Activated T-cell treated with anti-CD3 and anti-CD28 coated beads, Interleukin-2, amount 50 U/mL, for 1 hour (primary cell): ENCODE measurements around the gene RNU6-1.

Experiments
- DNase-seq: peaks from one replicate; pipeline ENCODE4 v3.0.0-alpha.2; 2020

The RNU6-1 gene

DNA sequence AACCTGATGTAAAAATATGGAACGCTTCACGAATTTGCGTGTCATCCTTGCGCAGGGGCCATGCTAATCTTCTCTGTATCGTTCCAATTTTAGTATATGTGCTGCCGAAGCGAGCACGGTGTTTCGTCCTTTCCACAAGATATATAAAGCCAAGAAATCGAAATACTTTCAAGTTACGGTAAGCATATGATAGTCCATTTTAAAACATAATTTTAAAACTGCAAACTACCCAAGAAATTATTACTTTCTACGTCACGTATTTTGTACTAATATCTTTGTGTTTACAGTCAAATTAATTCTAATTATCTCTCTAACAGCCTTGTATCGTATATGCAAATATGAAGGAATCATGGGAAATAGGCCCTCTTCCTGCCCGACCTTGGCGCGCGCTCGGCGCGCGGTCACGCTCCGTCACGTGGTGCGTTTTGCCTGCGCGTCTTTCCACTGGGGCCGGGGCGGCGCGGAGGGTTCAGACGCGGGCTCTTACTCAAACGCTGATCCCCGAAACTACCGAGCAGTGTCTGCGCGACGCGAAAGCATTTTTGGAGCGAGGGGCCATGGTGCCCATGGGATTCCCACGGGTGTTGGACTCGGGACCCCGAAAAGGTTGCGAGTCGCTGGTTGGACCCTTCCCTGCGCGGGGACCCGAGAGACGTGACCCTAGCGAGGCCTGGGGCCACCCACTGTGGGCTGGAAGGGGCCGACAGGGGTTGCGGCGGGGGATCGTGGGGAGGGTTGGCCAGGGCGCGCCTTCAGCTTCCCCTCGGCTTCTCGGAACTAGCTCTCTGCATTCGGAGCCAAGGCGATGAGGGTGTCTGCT lies at the start of gene RNU6-1:
TSS of gene RNU6-1 (minus strand) at position 117 of the 820 bp plus-strand sequence.
- DNase-seq, result peak; percentile 97

GRCh38 chr15:67887776-67888175 lies 47.9 kb upstream of the RNU6-1 start:
- DNase-seq, result no peak

- DNase-seq, result no peak
Measured at GRCh38 chr15:67885861-67886260, 46.0 kb upstream of the RNU6-1 start.

DNA sequence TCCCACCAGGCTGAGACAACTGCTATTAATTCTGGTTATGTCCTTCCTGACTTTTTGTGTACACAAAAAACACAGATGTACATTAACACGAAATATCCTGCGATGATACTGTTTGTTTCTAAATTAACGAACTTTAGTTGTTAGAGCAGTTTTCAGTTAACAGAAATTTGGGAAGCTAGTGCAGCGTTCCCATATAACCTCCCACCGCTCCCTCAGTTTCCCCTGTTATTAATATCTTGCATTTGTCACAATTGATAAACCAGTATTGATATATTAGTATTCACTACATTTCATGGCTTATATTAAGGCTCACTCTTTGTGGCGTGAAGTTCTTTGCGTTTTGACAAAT lies 45.3 kb upstream of the RNU6-1 start:
- no peak for DNase-seq

- DNase-seq, result peak; percentile 64
Measured at GRCh38 chr15:67884514-67885174, 44.8 kb upstream of the RNU6-1 start.

GRCh38 chr15:67884009-67884408 lies 44.2 kb upstream of the RNU6-1 start:
- DNase-seq, result no peak

DNA sequence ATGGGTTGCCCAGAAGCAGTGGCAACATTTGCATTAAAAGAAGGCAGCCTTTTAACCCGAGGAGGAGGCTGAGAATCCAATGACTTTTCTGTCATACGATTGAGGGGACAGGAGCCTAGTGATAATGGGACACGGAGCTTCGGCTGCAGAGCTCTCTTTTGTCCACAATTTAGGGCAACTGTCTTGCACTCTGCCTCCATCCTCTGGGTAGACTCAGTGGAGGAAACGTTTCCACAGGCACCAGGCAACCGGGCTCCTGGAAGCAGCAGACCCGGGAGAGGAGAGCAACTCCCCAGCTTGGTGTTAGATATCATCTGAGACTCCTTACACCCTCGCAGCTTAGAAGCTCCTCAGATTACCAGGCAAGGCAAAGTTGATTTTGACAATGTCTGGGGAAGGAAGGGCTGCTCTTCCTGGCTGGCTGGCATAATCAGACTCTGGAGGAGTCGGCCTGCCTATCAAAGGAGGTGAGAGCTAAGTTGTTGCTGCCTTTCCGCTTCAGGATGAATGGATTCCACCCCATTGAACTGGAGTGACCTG lies 43.5 kb upstream of the RNU6-1 start:
- no peak for DNase-seq

GRCh38 chr15:67882487-67883233 lies 42.8 kb upstream of the RNU6-1 start:
- DNase-seq, result no peak

- DNase-seq, result no peak
Measured at GRCh38 chr15:67880651-67881182, 40.9 kb upstream of the RNU6-1 start.

GRCh38 chr15:67879440-67880129 lies 39.7 kb upstream of the RNU6-1 start:
- DNase-seq, result no peak

- DNase-seq, result no peak
Measured at GRCh38 chr15:67878712-67879206, 38.9 kb upstream of the RNU6-1 start.

GRCh38 chr15:67873777-67874176 lies 33.9 kb upstream of the RNU6-1 start:
- DNase-seq, result no peak

DNA sequence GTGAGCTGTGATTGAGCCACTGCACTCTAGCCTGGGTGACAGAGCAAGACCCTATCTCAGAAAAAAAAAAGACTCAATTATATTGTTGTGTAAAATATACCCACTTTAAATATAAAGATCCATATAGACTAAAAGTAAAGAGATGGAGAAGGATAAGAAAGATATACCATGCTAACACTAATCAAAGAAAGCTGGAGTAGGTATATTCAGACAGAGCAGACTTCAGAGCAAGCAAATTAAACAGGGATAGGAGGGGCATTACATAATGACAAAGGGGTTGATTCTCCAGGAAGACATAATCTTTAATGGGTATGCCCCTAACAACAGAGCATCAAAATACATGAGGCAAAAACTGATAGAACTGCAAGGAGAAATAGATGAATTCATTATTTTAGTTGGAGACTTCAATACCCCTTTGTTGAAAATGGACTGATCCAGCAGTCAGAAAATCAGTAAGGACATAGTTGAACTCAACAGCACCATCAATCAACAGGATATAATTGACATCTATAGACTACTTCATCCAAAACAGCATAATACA lies 31.1 kb upstream of the RNU6-1 start:
- DNase-seq, result no peak

- DNase-seq, result no peak
Measured at GRCh38 chr15:67869701-67870100, 29.9 kb upstream of the RNU6-1 start.

DNA sequence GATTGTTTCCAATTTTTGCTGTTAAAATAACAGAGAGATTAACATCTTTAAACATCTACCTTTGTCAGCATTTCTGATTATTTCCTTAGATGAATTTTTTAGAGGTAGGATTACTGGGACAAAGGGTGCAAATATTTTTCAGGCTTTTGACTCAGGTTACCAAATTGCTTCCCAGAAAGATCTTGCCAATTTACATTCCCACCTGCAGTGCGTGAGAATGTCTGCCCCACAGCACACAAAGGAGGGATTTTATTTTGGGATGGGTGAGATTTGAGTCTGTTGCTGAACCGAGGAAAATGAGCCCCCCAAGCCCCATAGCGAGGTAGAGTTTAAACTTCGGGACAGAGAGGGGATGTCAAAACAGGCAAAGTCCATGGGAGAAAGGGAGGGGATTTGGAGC lies 25.9 kb upstream of the RNU6-1 start:
- DNase-seq, result no peak

GRCh38 chr15:67865331-67865730 lies 25.5 kb upstream of the RNU6-1 start:
- DNase-seq, result no peak

DNA sequence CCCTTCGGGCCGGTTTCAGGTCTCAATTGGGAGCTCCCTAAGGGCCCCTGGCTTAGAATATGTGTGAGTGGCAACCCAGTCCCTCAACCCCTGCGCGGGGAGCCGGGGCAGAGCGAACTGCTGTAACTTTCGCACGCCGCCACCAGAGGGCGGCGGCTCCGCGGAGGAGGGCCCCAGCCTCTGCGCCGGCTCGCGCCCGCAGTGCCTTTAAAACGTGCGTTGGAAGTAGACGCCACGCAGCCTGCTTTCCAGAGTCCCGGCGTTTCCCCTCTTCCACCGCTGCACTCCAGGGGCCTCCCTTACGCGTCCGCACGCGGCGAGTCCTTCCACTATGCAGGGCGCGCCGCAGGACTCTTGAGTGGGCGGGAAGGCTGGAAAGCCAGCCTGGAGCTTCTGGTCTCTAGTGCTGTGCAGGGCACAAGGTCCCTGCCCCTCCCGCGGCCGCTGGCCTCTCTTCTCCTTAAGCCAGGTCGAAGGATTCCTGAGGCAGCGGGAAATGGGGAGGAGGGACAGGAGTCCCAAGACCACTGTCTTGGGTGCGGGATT lies 23.7 kb upstream of the RNU6-1 start:
- DNase-seq, result peak; percentile 75

DNA sequence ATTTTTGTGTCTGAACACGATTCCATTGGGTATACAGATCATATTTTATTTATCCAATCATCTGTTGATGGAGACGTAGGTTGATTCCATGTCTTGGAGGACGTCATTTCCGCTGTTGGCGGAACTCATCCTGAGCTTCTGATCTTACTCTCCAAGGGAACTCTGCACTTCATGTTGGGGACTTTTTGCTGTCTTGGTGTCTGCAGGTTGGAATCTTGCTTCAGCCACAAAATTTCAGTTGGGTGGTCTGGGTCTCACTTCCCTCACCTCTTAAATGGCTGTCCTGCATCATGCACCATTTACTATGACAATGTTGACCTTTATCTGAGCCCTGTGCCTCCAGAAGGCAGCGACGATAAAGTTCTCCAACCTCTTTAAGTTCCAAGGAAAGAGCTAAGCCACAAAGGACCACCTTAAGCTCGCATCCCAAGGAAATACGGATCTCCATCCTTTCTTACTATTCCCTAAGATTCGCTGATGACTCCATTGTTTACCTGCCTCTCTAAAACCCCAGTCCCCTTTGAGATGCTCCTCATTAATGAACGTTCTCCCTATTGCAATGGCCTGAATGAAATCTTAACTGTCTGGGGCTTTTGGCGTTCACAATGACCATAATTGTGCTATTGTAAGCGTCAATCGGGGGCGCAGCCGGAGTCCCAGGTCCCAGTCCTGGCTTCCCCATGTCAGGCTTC lies 23.1 kb upstream of the RNU6-1 start:
- DNase-seq, result no peak

DNA sequence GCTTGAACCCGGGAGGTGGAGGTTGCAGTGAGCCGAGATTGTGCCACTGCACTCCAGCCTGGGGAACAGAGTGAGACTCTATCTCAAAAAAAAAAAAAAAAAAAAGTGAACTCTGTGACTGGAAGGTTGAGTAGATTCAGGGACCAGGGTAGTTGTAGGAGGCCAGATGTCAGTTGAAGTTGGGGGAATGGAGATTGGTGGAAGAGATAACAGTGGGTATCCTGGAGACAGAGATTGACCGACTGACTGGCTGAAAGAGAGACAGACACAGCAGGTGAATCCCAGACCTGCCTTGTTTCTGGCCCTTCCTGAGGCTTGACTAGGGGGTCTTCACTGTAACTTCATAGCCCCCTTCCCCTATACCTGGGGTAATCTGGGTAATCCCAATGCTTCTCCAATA lies 22.1 kb upstream of the RNU6-1 start:
- DNase-seq, result no peak

GRCh38 chr15:67859331-67859946 lies 19.6 kb upstream of the RNU6-1 start:
- no peak for DNase-seq

GRCh38 chr15:67857220-67857619 lies 17.4 kb upstream of the RNU6-1 start:
- no peak for DNase-seq
